ENCODE measurements around the gene TMEM94.

The TMEM94 gene

GRCh38 chr17:75485688-75486087 is 29.3 kb downstream of the TMEM94 start:
- no peak overlapping the region for H2AFZ ChIP-seq (ENCODE audit: low read length)
- no peaks in the 10 kb centered on the region for H3K27me3 ChIP-seq (ENCODE audit: insufficient read depth, low read length)
- no peaks in the 10 kb centered on the region for H3K79me2 ChIP-seq (ENCODE audit: insufficient read depth, low read length)
- H3K4me3 ChIP-seq (ENCODE audit: low read depth, low read length, poor library complexity, severe bottlenecking): no peak overlapping the region
- no peak overlapping the region for H3K4me2 ChIP-seq (ENCODE audit: low read length)
- H3K4me1 ChIP-seq (ENCODE audit: insufficient read depth, low read length, severe bottlenecking): peaks cover 12% of the 10 kb centered on the region
- no peak overlapping the region for H3K9ac ChIP-seq (ENCODE audit: low read length)
- H3F3A ChIP-seq (ENCODE audit: insufficient read depth, low read length): no peaks in the 10 kb centered on the region
- no peaks in the 10 kb centered on the region for H3K9me3 ChIP-seq (ENCODE audit: low read length)
- no peak for TF ChIP-seq EZH2 (IDR thresholded peaks at IDR 0.05; ENCODE audit: borderline replicate concordance, low read length)
- TF ChIP-seq, protein P1, sequence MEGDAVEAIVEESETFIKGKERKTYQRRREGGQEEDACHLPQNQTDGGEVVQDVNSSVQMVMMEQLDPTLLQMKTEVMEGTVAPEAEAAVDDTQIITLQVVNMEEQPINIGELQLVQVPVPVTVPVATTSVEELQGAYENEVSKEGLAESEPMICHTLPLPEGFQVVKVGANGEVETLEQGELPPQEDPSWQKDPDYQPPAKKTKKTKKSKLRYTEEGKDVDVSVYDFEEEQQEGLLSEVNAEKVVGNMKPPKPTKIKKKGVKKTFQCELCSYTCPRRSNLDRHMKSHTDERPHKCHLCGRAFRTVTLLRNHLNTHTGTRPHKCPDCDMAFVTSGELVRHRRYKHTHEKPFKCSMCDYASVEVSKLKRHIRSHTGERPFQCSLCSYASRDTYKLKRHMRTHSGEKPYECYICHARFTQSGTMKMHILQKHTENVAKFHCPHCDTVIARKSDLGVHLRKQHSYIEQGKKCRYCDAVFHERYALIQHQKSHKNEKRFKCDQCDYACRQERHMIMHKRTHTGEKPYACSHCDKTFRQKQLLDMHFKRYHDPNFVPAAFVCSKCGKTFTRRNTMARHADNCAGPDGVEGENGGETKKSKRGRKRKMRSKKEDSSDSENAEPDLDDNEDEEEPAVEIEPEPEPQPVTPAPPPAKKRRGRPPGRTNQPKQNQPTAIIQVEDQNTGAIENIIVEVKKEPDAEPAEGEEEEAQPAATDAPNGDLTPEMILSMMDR (IDR thresholded peaks at IDR 0.05; ENCODE audit: low read length): no peak
- no peak overlapping the region for H3K27ac ChIP-seq (ENCODE audit: low read depth, low read length, poor library complexity, severe bottlenecking)
- no peaks in the 10 kb centered on the region; the same call in 1 of the 2 replicates for H3K36me3 ChIP-seq (ENCODE audit: insufficient read depth, low read length)
- no peaks in the 10 kb centered on the region for H3K9me2 ChIP-seq (ENCODE audit: low read depth, low read length)
- H4K20me1 ChIP-seq (ENCODE audit: insufficient read depth, low read length): no peaks in the 10 kb centered on the region

- no peaks in the 10 kb centered on the region for H3K27me3 ChIP-seq (ENCODE audit: insufficient read depth, low read length)
These were observed 29.7 kb downstream of the TMEM94 start for GRCh38 chr17:75486151-75486550.

GRCh38 chr17:75486951-75487350 is 30.5 kb downstream of the TMEM94 start:
- no peak overlapping the region for H3K9ac ChIP-seq (ENCODE audit: low read length)
- no peaks in the 10 kb centered on the region for H4K20me1 ChIP-seq (ENCODE audit: insufficient read depth, low read length)
- H3K27ac ChIP-seq (ENCODE audit: low read depth, low read length, poor library complexity, severe bottlenecking): peak overlapping the region; percentile 21
- TF ChIP-seq EZH2 (IDR thresholded peaks at IDR 0.05; ENCODE audit: borderline replicate concordance, low read length): no peak
- TF ChIP-seq, protein P1 (IDR thresholded peaks at IDR 0.05; ENCODE audit: low read length): no peak
- no peak overlapping the region; the same call in 1 of the 2 replicates for H3K4me2 ChIP-seq (ENCODE audit: low read length)
- no peaks in the 10 kb centered on the region for H3K36me3 ChIP-seq (ENCODE audit: insufficient read depth, low read length)
- peaks cover 12% of the 10 kb centered on the region for H3K4me1 ChIP-seq (ENCODE audit: insufficient read depth, low read length, severe bottlenecking)
- no peak overlapping the region for H3K4me3 ChIP-seq (ENCODE audit: low read depth, low read length, poor library complexity, severe bottlenecking)
- H3K9me3 ChIP-seq (ENCODE audit: low read length): no peaks in the 10 kb centered on the region
- H2AFZ ChIP-seq (ENCODE audit: low read length): no peak overlapping the region
- no peaks in the 10 kb centered on the region for H3K9me2 ChIP-seq (ENCODE audit: low read depth, low read length)
- no peaks in the 10 kb centered on the region for H3K27me3 ChIP-seq (ENCODE audit: insufficient read depth, low read length)
- H3K79me2 ChIP-seq (ENCODE audit: insufficient read depth, low read length): no peaks in the 10 kb centered on the region
- H3F3A ChIP-seq (ENCODE audit: insufficient read depth, low read length): no peaks in the 10 kb centered on the region

More at GRCh38 chr17:75486151-75486550, 29.7 kb downstream of the TMEM94 start:
- H4K20me1 ChIP-seq (ENCODE audit: insufficient read depth, low read length): no peaks in the 10 kb centered on the region
- H3K79me2 ChIP-seq (ENCODE audit: insufficient read depth, low read length): no peaks in the 10 kb centered on the region
- no peaks in the 10 kb centered on the region for H3F3A ChIP-seq (ENCODE audit: insufficient read depth, low read length)
- no peak overlapping the region for H3K4me3 ChIP-seq (ENCODE audit: low read depth, low read length, poor library complexity, severe bottlenecking)
- H3K9ac ChIP-seq (ENCODE audit: low read length): no peak overlapping the region
- H2AFZ ChIP-seq (ENCODE audit: low read length): no peak overlapping the region
- no peaks in the 10 kb centered on the region for H3K9me2 ChIP-seq (ENCODE audit: low read depth, low read length)
- H3K36me3 ChIP-seq (ENCODE audit: insufficient read depth, low read length): no peaks in the 10 kb centered on the region
- no peak overlapping the region for H3K27ac ChIP-seq (ENCODE audit: low read depth, low read length, poor library complexity, severe bottlenecking)
- H3K4me2 ChIP-seq (ENCODE audit: low read length): no peak overlapping the region
- H3K9me3 ChIP-seq (ENCODE audit: low read length): no peaks in the 10 kb centered on the region
- TF ChIP-seq EZH2 (IDR thresholded peaks at IDR 0.05; ENCODE audit: borderline replicate concordance, low read length): no peak
- TF ChIP-seq, protein P1 (IDR thresholded peaks at IDR 0.05; ENCODE audit: low read length): no peak
- peaks cover 12% of the 10 kb centered on the region for H3K4me1 ChIP-seq (ENCODE audit: insufficient read depth, low read length, severe bottlenecking)

Data from OCI-LY1 (cell line).